Measurements from ENCODE around the gene PCDHGA12.

PCDHGA12 gene

DNA sequence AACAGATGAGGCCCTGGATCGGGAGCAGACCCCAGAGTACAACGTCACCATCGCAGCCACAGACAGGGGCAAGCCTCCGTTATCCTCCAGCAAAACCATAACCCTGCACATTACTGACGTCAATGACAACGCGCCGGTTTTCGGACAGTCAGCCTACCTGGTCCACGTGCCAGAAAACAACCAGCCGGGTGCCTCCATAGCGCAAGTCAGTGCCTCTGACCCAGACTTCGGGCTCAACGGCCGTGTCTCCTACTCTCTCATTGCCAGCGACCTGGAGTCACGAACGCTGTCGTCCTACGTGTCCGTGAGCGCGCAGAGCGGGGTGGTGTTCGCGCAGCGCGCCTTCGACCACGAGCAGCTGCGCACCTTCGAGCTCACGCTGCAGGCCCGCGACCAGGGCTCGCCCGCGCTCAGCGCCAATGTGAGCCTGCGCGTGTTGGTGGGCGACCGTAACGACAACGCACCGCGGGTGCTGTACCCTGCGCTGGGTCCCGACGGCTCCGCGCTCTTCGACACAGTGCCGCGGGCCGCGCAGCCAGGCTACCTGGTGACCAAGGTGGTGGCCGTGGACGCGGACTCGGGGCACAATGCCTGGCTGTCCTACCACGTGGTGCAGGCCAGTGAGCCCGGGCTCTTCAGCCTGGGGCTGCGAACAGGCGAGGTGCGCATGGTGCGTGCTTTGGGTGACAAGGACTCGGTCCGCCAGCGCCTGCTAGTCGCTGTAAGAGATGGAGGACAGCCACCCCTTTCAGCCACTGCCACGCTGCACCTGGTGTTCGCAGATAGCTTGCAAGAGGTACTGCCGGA, 11.0 kb upstream of the PCDHGA12 start:
- Histone ChIP-seq H3K4me1 (ENCODE audit: low read depth, poor library complexity, severe bottlenecking) (no peaks in the 10 kb centered on the region), H2AFZ (ENCODE audit: low read depth) (no peak overlapping the region), H4K20me1 (ENCODE audit: insufficient read depth) (no peaks in the 10 kb centered on the region), H3K4me2 (no peak overlapping the region), H3K27ac (no peak overlapping the region), H3K27me3 (ENCODE audit: insufficient read depth, low read depth) (no peaks in the 10 kb centered on the region), H3K79me2 (ENCODE audit: insufficient read depth, low read depth) (no peaks in the 10 kb centered on the region), H3K4me3 (IDR thresholded peaks at IDR 0.05; ENCODE audit: insufficient read depth, low read depth, low read length) (no peak overlapping the region), H3K36me3 (ENCODE audit: insufficient read depth) (no peaks in the 10 kb centered on the region), H3K9ac (no peak overlapping the region)
- TF ChIP-seq, protein P1, sequence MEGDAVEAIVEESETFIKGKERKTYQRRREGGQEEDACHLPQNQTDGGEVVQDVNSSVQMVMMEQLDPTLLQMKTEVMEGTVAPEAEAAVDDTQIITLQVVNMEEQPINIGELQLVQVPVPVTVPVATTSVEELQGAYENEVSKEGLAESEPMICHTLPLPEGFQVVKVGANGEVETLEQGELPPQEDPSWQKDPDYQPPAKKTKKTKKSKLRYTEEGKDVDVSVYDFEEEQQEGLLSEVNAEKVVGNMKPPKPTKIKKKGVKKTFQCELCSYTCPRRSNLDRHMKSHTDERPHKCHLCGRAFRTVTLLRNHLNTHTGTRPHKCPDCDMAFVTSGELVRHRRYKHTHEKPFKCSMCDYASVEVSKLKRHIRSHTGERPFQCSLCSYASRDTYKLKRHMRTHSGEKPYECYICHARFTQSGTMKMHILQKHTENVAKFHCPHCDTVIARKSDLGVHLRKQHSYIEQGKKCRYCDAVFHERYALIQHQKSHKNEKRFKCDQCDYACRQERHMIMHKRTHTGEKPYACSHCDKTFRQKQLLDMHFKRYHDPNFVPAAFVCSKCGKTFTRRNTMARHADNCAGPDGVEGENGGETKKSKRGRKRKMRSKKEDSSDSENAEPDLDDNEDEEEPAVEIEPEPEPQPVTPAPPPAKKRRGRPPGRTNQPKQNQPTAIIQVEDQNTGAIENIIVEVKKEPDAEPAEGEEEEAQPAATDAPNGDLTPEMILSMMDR (conservative IDR thresholded peaks at IDR 0.05; ENCODE audit: low read depth, low read length) = no peak

DNA sequence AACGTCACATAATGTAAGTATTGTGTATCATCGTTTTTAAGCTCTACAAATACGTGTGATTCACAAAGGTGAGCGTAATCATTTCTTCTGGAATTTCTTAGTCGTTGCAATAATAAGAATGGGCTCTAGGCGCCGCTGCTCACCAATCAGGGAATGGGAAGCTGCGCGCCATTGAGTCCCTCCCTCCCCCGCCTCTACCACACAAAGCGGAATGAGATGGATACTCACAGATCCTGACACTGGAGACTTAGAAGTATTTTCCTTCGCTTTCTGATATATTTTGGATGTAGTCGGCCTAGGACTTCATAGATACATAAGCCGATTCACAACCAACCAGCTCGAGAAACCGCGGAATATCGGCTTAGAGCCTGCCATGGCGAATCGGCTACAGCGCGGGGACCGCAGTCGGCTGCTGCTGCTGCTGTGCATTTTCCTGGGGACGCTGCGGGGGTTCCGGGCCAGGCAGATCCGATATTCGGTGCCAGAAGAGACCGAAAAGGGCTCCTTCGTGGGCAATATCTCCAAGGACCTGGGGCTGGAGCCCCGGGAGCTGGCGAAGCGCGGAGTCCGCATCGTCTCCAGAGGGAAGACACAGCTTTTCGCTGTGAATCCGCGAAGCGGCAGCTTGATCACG, 9.3 kb upstream of the PCDHGA12 start, which contains the start of gene PCDHGA11:
PCDHGA11 (plus strand) TSS at position 197 of the 634 bp plus-strand sequence; CDS start at position 374, 177 bp downstream.
- H3K4me3 ChIP-seq (IDR thresholded peaks at IDR 0.05; ENCODE audit: insufficient read depth, low read depth, low read length) = no peak within 1 kb of the TSS
- peak within 1 kb of the TSS; percentile 67; the same call in 1 of the 2 replicates for H2AFZ ChIP-seq (ENCODE audit: low read depth)

DNA sequence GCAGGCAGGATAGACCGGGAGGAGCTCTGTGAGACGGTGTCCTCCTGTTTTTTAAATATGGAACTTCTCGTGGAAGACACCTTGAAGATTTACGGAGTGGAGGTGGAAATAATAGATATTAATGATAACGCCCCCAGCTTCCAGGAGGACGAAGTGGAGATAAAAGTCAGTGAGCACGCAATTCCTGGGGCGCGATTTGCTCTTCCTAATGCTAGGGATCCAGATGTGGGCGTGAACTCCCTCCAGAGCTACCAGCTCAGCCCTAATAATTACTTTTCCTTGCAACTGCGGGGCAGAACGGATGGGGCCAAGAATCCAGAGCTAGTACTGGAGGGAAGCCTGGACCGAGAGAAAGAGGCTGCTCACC, 8.8 kb upstream of the PCDHGA12 start:
- Histone ChIP-seq H4K20me1 (ENCODE audit: insufficient read depth) (no peaks in the 10 kb centered on the region), H3K27ac (no peak overlapping the region), H2AFZ (ENCODE audit: low read depth) (peak overlapping the region; percentile 67; the same call in 1 of the 2 replicates), H3K36me3 (ENCODE audit: insufficient read depth) (no peaks in the 10 kb centered on the region), H3K9ac (no peak overlapping the region), H3K79me2 (ENCODE audit: insufficient read depth, low read depth) (no peaks in the 10 kb centered on the region), H3K4me1 (ENCODE audit: low read depth, poor library complexity, severe bottlenecking) (no peaks in the 10 kb centered on the region), H3K4me3 (IDR thresholded peaks at IDR 0.05; ENCODE audit: insufficient read depth, low read depth, low read length) (no peak overlapping the region), H3K27me3 (ENCODE audit: insufficient read depth, low read depth) (no peaks in the 10 kb centered on the region), H3K4me2 (no peak overlapping the region; the same call in 1 of the 2 replicates)
- TF ChIP-seq, protein P1 (conservative IDR thresholded peaks at IDR 0.05; ENCODE audit: low read depth, low read length) = no peak

More for the DNA sequence above, 9.3 kb upstream of the PCDHGA12 start, which contains the start of gene PCDHGA11:
- no peak within 1 kb of the TSS for H3K9ac ChIP-seq
- no peaks in the 10 kb centered on the region for H4K20me1 ChIP-seq (ENCODE audit: insufficient read depth)
- H3K4me2 ChIP-seq = no peak within 1 kb of the TSS; the same call in 1 of the 2 replicates
- H3K36me3 ChIP-seq (ENCODE audit: insufficient read depth) = no peaks in the 10 kb centered on the region
- TF ChIP-seq, protein P1 (conservative IDR thresholded peaks at IDR 0.05; ENCODE audit: low read depth, low read length) = peak; percentile 62
- H3K79me2 ChIP-seq (ENCODE audit: insufficient read depth, low read depth) = no peaks in the 10 kb centered on the region
- no peaks in the 10 kb centered on the region for H3K4me1 ChIP-seq (ENCODE audit: low read depth, poor library complexity, severe bottlenecking)
- no peaks in the 10 kb centered on the region for H3K27me3 ChIP-seq (ENCODE audit: insufficient read depth, low read depth)
- no peak within 1 kb of the TSS for H3K27ac ChIP-seq

- no peaks in the 10 kb centered on the region for H4K20me1 ChIP-seq (ENCODE audit: insufficient read depth)
- no peak overlapping the region for H3K4me3 ChIP-seq (IDR thresholded peaks at IDR 0.05; ENCODE audit: insufficient read depth, low read depth, low read length)
- no peaks in the 10 kb centered on the region for H3K36me3 ChIP-seq (ENCODE audit: insufficient read depth)
- no peak overlapping the region for H3K4me2 ChIP-seq
- no peak overlapping the region for H3K9ac ChIP-seq
- no peaks in the 10 kb centered on the region for H3K27me3 ChIP-seq (ENCODE audit: insufficient read depth, low read depth)
- no peak overlapping the region for H3K27ac ChIP-seq
- TF ChIP-seq, protein P1 (conservative IDR thresholded peaks at IDR 0.05; ENCODE audit: low read depth, low read length) = no peak
- no peak overlapping the region for H2AFZ ChIP-seq (ENCODE audit: low read depth)
- H3K79me2 ChIP-seq (ENCODE audit: insufficient read depth, low read depth) = no peaks in the 10 kb centered on the region
- no peaks in the 10 kb centered on the region for H3K4me1 ChIP-seq (ENCODE audit: low read depth, poor library complexity, severe bottlenecking)
These were observed 7.5 kb upstream of the PCDHGA12 start for GRCh38 chr5:141422742-141423291.
